ENCODE results near the gene PACS2.
A peak's percentile ranks its signal among the peaks of the same experiment; 100 is the strongest.

The PACS2 gene

DNA sequence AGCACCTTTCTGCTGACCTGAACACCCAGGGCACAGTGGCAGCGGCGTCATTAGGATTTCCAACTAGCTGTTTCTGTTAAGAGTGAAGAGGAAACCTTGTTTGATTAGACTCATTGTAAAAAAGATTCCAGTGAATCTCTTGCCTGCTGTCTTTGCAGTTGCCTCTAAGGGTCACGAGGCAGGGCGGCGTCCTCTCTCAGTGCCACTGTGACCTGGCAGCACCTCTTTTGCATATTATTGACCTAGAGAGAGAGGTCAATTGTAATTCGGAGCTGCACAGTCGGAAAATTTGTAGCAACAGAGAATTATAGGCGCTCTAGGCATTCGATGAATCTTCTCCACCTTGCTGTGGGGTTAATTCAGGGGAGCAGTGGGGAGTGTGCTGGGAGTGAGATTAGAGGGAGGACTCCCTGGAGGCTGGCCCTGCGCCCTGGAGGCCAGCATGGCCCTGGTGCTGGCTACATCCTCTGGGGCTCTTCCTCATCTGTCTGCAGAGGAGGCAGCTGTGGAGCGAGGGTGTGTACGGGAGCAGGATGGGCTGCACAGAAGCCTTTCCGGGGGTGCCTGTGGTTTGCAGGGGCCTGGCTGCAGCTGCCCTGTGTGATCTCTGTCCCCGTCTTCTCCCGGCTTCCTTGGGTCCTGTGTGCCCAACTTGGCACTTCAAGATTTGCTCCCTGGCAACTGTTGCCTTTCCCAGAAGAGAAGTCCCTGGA, 14.3 kb downstream of the PACS2 start:
- TF ChIP-seq, protein P1, sequence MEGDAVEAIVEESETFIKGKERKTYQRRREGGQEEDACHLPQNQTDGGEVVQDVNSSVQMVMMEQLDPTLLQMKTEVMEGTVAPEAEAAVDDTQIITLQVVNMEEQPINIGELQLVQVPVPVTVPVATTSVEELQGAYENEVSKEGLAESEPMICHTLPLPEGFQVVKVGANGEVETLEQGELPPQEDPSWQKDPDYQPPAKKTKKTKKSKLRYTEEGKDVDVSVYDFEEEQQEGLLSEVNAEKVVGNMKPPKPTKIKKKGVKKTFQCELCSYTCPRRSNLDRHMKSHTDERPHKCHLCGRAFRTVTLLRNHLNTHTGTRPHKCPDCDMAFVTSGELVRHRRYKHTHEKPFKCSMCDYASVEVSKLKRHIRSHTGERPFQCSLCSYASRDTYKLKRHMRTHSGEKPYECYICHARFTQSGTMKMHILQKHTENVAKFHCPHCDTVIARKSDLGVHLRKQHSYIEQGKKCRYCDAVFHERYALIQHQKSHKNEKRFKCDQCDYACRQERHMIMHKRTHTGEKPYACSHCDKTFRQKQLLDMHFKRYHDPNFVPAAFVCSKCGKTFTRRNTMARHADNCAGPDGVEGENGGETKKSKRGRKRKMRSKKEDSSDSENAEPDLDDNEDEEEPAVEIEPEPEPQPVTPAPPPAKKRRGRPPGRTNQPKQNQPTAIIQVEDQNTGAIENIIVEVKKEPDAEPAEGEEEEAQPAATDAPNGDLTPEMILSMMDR (IDR thresholded peaks at IDR 0.05), result no peak
- H3K27ac ChIP-seq, result peak overlapping the region in 1 of 2 donors; percentile 63
- no peak for DNase-seq (ENCODE audit: low spot score)

DNA sequence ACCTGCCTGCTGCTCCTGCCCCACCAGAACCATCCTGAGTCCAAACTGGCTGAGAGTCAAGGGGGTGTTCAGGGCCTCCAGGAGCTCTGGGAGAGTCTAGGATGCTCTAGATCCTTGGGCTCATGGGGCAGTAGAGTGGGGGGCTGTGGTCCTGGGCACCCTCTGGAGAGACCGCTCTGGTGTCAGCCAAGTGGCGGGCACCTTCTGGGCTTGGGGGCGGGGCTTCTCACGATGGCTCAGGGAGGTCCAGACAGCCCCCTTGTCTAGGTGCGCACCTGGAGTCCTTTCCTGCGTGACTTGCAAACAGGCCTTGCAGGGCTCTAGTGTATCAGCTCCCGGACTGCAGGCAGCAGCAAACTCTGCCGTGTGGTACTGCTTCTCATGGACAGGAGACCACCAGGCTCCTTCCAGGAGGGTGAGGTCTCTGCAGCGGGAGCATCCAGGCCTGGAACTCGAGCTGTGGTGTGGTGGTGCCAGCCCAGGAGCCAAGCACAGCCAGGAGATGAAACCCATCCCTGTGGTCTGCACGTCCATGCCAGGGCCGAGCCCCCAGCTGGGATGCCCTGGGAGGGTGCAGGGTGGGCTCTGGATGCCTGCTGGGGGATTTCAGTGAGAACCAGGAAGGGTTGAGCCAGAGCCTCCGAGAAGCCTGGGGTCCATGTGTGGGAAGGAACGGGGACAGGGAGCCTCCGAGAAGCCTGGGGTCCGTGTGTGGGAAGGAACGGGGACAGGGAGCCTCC, 15.0 kb downstream of the PACS2 start:
- H3K27ac ChIP-seq, result peak overlapping the region in 1 of 2 donors; percentile 63
- TF ChIP-seq, protein P1 (IDR thresholded peaks at IDR 0.05), result no peak

More for the DNA sequence above, 14.3 kb downstream of the PACS2 start:
- no peak overlapping the region for H3K4me3 ChIP-seq

DNA sequence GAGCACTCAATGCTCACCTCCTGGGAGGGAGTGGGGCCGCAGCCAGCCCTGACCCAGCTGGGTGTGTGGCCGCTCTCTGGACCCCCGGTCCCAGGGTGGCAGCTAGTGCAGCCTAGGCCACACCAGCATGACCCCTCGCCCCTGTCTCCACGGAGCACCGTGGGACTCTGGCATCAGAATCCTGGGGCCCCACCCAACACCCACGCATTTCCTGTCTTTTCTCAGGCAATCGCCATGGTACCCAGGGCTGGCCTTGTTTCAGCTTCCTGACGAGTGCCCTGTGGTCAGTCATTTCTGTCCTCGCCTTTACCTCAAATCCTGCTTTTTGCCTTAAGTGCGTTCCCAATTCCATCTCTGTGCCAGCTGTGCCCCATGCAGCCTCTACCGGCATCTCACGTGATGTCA, 15.9 kb downstream of the PACS2 start:
- Histone ChIP-seq H3K27ac (peak overlapping the region in 1 of 2 donors; percentile 63), H3K4me3 (no peak overlapping the region)
- TF ChIP-seq, protein P1 (IDR thresholded peaks at IDR 0.05), result no peak
- DNase-seq (ENCODE audit: low spot score), result no peak

More for the DNA sequence above, 15.0 kb downstream of the PACS2 start:
- no peak overlapping the region for H3K4me3 ChIP-seq
- DNase-seq (ENCODE audit: low spot score), result no peak

DNA sequence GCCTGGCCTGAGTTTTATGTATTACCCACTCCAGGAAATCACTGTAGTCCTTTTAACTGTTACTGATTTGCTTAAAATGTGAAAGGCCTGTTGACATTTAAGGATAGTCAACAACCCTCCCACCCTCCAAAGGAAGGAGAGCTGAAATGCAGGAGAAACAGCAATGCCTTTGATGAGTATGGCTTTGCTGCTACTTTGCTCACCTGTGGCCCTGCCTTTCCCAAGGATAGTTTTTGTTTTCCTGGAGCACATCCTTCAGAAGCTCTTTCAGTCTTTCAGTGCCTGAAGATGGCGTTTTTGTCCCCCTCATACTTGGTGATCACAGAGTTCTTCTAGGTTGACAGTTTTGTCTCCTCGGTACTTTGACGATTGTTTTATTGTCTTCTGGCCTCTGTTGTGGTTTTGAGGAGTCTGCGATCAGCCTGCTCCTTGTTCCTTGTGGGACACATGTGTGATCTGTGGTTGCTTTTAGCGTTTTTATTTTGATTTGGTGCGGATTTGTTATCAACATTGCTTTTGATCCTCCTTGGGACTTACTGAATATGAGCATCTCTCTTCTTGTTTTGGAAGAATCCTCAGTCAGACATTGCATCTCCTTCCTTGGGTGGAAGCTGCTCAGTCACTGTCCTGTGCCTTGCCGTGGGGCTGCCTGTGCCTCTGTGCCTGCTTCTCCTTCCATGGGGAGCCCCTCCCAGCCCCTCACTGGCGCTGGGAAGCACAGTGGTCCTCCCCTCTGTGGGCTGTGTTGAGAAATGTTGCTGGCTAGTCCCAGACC, 17.2 kb downstream of the PACS2 start:
- no peak for DNase-seq (ENCODE audit: low spot score)
- peak overlapping the region in 1 of 2 donors; percentile 51 for H3K27ac ChIP-seq
- H3K4me3 ChIP-seq, result no peak overlapping the region
- TF ChIP-seq, protein P1 (IDR thresholded peaks at IDR 0.05), result no peak

DNA sequence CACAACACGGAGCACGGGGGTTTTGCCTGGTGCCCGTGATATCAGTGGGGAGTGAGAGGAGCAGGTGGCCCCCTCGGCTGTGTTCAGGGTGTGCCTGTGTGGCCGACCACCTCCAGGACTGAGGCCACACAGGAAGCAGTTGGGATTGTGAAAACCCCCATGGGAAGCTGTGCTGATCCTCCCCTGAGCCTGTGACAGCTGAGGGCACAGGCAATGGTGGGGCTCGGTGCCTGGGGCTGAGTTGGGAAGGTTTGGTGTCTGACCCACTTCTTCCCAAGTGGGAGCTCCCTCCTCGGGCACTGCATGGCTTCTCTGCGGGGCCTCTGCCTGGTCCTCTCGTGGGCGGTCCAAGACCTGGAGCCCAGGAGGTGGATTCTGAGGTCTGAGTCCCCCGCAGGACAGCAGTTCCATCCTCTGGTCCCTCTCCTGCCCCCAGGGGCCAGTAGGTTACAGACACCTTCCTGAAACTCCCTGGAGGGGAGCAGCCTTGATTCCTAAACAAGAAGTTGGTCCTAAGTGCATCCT, 17.9 kb downstream of the PACS2 start:
- H3K4me3 ChIP-seq, result no peak overlapping the region
- no peak overlapping the region for H3K27ac ChIP-seq
- DNase-seq (ENCODE audit: low spot score), result no peak
- TF ChIP-seq, protein P1 (IDR thresholded peaks at IDR 0.05), result no peak

DNA sequence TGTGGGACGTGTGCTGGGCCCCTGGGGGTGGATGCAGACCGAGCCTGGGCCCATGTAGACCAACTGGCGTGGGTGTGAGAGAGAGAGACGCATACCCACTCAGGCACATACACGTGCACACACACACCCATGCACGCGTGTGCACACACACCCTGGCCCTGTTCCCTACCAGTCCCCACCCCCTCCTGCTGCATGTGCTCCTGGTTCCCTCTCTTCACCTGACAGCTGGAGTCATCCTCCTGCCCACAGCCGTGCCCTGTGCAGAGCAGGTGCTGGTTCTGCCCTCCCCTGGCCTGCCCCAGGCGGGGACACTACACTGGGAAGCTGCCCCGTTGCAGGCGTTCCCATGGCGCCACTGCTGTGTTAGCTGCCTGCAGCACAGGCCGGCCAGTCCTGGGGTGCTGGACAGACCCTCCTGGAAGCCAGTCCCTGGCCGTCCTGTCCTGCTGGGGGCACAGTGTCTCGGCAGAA, 18.5 kb downstream of the PACS2 start:
- DNase-seq (ENCODE audit: low spot score), result no peak
- Histone ChIP-seq H3K4me3 (no peak overlapping the region), H3K27ac (no peak overlapping the region)
- TF ChIP-seq, protein P1 (IDR thresholded peaks at IDR 0.05), result no peak
